HG03521 (cell line): ENCODE data around the gene EFCAB6.

Experiments used
- ATAC-seq: cut with Tn5 transposase; IDR thresholded peaks from one replicate; pipeline ENCODE4 v1.9.1; 2021; ENCODE audit warnings: mild to moderate bottlenecking, moderate library complexity; ENCODE audit not compliant: unreplicated experiment

Gene EFCAB6

DNA sequence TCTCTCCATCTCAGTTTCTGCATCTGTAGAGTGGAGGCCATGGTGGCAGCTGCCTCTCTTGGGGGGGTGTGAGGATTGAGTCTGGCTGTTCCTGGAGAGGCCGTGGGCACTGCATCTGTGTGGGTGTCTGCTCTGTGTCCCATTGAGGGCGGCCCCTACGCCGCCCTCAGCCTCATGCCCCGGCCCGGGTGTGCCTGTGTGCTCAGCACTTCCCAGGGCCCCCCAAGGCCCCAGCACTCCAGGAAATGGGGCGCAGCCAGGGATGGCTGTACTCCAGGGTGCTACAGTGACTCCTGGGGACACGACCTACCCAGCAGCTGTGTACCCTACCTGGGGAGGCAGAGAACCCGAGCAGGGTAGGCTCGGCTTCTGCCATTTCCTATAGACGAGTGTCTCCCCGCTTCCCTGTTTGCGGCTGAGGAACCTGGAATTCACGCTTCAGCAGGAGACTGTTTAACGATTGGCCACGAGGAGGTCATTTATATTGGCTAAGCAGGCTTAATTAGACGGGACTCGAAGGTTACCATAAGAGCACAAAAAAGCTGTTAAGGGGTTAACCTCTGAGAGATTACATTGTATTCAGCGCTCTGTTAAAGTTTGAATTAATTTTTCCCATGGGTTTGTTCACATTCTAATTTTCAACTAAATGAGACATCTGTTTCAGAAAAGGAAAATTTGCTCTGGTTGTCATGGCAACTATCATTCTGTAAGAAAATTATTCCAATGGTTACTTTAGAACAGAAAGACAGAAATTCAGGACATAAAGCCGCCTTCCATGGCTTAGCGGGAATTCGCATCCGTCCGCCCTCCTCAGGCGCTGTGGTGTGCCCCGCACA lies 323.9 kb downstream of the EFCAB6 start:
- ATAC-seq = no peak

DNA sequence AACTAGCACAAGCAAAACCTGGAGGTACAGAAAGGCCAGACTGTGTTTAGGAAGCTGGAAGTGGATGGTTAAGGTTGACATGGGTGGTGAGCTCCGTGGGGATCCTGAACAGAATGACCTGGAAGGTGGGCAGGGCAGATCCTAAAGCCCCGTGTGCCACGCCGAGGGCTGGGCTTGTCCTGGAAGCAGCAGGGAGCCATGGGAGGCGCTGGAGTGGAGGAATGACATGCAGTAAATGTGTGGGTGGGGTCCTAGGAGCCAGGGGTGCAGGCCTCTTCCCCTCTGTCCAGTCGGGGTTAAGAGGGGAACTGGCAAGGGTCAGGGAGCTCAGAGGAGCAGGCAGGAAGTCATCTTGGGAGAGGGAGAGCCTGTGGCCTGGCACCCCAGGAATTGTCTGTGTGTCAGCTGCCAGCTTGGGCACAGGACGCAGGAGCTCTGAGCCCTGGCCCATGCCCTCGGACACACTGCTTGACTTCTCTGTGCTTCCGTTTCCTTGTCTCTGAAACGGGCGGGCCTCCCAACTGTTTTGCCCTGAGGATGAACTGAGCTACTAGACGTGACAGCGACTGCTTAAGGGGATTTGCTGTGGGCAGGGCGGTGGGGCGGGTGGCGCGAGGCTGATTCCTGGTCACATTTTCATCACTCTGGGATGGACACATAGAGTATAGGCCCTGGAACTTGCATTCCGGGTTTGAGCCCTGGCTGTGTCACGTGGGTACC lies 324.6 kb downstream of the EFCAB6 start:
- ATAC-seq = no peak

DNA sequence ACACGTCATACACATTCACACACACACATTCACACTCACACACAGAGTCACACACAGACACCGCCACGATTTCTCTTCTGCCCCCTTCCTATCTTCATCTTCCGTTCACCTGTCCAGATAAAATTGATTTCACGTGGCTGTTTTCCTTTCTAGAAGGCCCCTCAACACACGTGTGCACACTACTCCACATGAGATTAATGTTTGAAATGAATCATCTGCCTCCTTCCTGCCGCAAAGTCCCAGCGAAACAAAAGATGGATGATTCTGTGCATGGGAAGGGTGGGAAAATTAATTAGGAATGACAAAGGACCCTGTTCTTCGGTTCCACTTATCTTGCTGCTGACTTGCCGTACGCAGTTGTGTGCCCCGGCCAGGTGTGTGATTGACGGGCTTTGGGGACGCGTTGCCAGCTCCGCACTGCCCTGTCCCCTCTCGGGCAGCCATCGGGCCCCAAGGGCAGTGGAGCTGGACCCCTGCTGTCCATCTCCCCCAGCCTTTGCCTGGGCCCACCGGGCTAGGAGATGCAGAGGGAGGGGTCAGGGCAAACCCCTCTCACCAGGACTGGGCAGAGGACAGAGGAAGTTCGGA lies 326.5 kb downstream of the EFCAB6 start:
- ATAC-seq = no peak

DNA sequence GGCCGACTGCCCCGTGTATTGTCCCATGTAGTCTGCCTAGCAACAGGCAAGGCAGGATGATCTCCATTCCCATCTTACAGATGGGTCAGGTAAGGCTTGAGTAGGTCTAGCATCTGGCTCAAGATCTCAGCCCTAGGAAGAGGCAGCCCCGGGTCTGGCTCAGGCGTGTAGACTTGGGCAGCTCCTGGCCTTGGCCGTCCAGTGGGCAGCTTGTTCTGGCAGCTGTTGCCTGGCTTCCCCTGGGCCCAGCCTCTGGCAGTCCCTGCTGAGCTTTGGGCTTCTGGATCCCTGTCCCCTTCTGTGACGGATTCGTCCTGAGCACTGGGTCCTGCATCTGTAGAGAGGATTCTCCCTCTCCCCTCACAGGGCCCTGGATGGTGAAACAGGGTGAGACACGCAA lies 327.9 kb downstream of the EFCAB6 start:
- no peak for ATAC-seq

DNA sequence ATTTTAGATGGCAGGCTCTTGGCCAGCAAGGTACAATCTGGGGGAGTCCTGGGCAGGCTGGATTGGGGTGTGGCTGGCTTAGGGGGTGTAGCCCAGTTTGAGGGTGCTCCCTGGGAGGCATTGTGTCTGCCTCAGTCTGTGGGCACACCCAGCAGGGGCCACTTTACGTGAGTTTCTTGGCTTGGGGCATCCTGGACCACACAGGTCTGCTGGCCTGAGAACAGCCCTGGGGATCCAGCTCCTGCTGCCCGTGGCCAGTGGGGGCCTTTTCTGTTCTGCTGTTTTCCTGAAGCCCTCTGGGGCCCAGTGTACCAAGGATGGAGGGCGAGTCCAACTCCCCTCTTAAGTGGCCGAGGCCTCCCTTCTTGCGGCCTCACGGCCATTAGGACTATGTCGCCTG lies 328.4 kb downstream of the EFCAB6 start:
- no peak for ATAC-seq

DNA sequence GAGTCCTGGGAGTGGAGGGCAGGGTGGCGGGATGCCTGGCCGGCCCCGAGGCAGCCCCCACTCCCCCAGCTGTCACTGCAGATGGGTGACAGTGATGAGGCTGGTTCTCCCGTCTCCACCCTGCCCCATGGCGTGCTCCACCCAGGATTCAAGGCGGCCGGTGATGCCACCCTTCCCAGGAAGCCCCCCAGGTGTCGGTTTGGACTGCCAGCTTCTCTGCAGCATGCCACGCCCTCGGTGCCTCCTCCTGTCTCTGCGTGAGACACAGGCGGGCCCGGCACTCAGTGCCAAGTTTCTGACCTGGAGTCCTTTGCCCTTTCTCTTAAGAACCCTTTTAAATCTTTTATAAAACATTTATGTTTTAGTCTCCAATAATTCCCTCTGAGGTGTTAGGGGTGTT lies 328.8 kb downstream of the EFCAB6 start:
- ATAC-seq = no peak

DNA sequence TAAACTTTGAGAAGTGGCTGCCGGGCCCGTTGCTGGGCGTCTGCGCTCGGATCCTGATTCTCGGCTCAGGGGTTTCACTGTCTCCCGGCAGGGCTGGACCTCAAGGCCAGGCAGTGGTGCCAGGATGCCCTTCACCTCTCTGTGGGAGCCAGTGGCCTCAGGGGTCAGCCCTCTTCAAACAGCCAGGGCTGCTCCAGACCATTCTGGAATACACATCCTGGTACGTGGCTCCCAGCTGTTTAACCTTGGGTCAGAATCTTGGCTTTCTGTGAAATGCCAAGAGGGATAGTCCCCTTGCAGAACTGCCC lies 329.8 kb downstream of the EFCAB6 start:
- ATAC-seq = no peak

DNA sequence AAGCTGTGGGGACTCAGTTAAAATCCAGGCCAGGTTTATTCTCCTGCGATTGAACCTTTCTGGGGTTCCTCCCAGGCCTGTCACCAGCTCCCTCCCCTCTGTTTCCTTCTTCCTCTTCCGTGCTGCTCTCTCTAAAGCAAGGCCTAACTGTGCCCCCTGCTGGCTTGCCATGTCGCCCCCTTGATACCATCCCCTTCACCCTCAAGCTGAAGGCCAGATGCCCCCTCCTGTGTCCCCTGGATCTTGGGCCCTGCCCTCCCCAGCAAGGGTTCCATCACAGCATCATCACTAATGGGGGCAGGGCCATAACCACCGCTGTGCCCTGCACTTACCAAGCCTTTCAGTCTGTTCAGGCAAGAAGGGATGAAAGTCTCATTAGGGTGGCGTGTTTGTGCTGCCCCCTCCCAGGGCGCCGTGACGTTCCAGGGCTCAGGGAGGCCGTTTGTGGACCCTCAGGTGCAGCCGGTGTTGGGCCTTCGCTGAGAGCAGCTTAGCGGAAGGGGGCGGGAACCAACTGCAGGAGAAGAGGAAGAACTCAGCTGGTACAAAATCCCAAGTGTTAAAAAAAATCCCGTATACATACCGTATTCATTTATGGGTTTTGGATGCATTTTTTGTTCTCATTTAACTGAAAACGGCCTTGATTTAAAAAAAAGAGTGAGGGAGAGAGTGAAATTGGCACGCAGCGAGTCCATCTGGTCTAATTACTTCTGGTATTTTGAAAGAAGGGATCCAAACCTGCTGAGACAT lies 330.4 kb downstream of the EFCAB6 start:
- ATAC-seq = no peak

DNA sequence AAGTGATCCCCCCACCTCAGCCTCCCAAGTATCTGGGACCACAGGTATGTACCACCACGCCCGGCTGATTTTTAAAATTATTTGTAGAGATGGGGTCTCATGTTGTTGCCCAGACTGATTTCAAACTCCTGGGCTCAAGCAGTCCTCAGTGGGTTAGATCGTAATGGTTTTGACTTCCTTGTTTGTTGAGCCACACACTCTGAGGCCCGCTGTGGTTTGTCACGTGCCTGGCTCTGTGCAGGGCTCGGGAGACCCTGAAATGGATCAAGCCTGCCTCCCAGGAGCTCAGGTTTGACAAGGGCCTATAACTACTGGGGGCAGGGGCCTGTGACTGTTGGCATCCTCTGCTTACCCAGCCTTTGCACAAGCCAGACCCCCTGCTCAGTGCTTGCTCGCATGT lies 332.1 kb downstream of the EFCAB6 start:
- ATAC-seq = no peak

DNA sequence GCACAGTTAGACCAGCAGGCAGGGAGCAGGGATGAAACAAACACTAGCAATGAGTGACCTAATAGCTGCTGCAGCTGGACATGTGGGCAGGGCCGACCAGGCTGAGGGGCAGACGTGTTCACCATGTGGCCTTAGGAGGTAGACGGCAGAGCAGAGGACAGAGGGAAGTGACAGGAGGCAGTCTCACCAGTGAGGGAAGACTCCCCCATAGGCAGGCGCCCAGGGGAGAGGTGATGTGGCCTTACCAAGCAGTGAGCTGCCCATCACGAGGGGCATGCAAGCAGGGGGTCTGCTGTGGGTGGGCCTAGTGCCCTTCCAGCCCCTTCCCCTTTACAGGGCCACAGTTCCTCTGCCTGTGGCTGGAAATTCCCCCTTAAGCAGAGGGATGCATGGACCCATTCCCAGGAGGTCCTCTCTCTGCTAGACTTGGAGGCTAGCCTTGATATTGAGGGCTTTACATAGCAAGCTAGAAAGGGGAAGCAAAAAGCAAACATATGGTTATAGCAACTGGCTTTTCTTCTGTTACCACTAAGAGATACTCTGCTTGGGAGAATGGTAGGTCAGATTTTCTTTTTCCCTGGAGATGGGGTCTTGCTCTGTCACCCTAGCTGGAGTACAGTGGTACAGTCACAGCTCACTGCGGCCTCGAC lies 332.7 kb downstream of the EFCAB6 start:
- no peak for ATAC-seq
